Hematopoietic multipotent progenitor cell treated with erythropoietin and hydrocortisone succinate and interleukin-3 and kit ligand, for 4 days (in vitro differentiated cells): ENCODE results near the gene DUSP7.

Experiments used
- DNase-seq: peaks from one replicate; pipeline ENCODE4 v3.0.0-alpha.2; 2015

Gene DUSP7

GRCh38 chr3:52004163-52004787 lies 52.1 kb downstream of the DUSP7 start:
- peak; percentile 63 for DNase-seq

GRCh38 chr3:52002748-52003147 lies 53.6 kb downstream of the DUSP7 start:
- DNase-seq, result no peak

GRCh38 chr3:52001443-52001974 lies 54.9 kb downstream of the DUSP7 start:
- peak; percentile 88 for DNase-seq

GRCh38 chr3:51999846-52000245 lies 56.5 kb downstream of the DUSP7 start:
- peak; percentile 72 for DNase-seq
